ENCODE data around the gene MTARC2.
"Not testable (repeated sequence)": the region's sequence is repeated elsewhere in the genome, so short reads cannot be mapped to it uniquely, and the experiment has no call there.

The MTARC2 gene

GRCh38 chr1:220748089-220748934, at the start of gene MTARC2:
Gene MTARC2, plus strand, starts transcription at chr1:220748322. Its CDS starts 210 bp downstream, at chr1:220748532.
- DNase-seq = peak; percentile 68

GRCh38 chr1:220698607-220699016, 49.5 kb upstream of the MTARC2 start:
- DNase-seq = no peak

GRCh38 chr1:220699044-220699443, 49.1 kb upstream of the MTARC2 start:
- no peak for DNase-seq

- DNase-seq = no peak
These were observed 47.5 kb upstream of the MTARC2 start for GRCh38 chr1:220700556-220701179.

- DNase-seq = no peak
These were observed 46.1 kb upstream of the MTARC2 start for GRCh38 chr1:220701974-220702373.

DNA sequence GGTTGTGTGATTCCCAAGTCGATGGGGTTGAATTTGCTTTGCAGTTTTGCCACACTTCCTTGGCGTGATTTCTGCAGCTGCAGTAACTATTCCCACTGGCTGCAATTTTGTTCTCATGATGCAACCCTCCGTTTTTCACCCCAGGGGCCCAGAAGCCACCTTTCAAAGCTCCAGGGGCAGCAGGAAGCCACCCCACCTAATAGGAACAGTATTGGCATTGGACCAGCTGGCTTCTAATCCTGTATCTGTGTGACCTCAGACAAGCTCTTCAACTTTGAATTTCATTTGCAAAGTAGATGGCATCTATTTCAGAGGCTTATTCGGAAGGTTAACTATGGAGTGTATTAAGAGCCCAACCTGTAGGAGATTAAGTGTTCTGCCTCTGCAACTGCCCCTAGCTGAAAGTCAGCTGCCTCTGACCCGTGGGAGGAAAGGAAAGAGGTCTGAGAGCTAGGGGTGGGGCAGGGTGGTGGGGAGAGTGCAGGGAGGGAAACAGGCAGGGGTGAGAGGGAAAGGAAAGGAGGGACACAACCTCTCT, 45.3 kb upstream of the MTARC2 start:
- DNase-seq = peak; percentile 56

- no peak for DNase-seq
These were observed 44.8 kb upstream of the MTARC2 start for GRCh38 chr1:220703305-220703704.

DNA sequence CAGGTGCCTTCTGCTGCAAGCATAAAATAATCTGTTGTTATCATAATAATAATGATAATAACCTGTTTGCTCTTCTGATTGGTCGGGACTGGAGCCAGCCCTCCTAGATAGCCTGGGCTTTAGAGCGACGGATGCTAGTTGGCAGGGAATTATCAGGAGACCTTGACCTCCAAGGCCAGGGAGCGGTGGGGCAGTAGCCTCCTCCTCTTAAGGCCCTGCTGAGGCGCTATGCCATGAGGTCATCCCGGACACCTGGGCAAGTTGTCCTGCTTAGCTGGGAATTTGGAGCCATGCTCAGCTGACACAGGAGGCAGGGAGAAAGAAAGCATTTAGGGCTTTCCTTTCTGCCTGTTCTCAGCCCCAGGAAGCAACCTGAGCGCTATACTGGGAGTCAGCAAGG, 42.3 kb upstream of the MTARC2 start:
- DNase-seq = no peak

DNA sequence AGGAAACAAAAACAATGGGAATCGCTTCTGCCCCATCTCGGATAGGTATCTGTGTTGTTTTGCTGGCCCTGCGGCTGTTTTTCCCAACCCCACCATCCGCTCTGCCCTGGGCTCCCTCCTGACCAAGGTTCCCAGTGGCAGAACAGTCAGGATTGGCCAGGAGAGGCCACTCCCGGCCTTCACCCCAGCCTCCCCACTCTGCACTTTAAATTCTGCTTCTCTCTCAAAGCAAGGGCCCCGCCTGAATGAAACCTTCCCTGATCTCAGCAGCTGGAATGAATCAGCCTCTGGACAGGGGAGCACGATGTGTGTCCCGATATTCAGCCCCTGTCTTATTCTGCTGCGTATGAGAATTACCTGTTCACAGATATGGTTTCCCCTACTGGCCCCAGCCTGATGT, 41.6 kb upstream of the MTARC2 start:
- DNase-seq = no peak

GRCh38 chr1:220707160-220707559, 41.0 kb upstream of the MTARC2 start:
- no peak for DNase-seq

GRCh38 chr1:220708244-220708643, 39.9 kb upstream of the MTARC2 start:
- DNase-seq = no peak

- no peak for DNase-seq
These were observed 39.0 kb upstream of the MTARC2 start for GRCh38 chr1:220708936-220709801.

- DNase-seq = no peak
These were observed 37.8 kb upstream of the MTARC2 start for GRCh38 chr1:220710333-220710732.

- no peak for DNase-seq
These were observed 36.9 kb upstream of the MTARC2 start for GRCh38 chr1:220711056-220711809.

DNA sequence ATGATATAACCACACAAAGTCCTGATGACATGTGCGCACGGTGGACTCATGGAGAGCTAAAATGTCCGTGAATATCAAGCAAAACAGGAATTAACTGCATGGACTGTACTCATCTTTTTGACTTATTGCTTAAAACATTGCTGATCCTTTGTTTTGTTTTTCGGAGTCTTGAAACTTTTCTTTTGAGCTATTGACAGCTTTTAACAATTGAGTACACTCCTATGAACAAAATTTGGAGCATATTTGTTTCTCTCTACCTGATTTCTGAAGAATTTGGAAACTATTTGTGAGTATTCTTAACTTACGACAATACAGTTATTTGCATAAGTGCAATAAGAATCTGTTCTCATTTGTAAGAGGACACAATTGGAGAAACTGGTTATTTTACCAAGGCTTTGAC, 32.1 kb upstream of the MTARC2 start:
- not testable (repeated sequence) for DNase-seq

DNA sequence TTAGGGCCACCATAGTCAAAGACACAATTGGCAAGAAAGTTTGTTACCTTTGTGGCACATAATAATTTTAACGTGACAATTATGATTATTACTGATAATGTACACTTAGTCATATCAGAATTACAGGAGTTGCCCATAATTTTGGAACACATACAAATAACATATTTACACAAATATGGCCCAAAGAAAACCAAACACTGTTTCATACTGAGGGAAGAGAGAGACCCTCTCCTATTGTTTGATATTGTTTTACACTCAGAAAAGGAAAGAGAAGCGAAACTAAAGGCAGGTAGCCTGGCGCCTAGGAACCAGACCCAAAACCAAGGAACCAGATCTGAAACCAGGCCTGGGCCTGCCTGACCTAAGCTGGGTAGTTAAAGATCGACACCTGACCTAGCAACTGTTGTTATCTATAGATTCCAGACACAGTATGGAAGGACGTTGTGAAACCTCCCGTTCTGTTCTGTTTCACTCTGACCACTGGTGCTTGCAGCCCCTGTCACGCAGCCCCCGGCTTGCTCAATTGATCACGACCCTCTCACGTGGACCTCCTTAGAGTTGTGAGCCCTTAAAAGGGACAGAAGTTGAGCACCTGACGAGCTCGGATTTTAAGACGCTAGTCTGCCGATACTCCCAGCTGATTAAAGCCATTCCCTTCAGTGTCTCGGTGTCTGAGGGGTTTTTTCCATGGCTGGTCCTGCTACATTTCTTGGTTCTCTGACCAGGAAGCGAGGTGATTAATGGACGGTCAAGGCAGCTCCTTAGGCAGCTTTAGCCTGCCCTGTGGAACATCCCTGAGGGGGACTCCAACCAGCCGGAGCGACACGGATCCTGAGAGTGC, 30.1 kb upstream of the MTARC2 start:
- DNase-seq = no peak

GRCh38 chr1:220721266-220721665, 26.9 kb upstream of the MTARC2 start:
- peak; percentile 40 for DNase-seq

DNA sequence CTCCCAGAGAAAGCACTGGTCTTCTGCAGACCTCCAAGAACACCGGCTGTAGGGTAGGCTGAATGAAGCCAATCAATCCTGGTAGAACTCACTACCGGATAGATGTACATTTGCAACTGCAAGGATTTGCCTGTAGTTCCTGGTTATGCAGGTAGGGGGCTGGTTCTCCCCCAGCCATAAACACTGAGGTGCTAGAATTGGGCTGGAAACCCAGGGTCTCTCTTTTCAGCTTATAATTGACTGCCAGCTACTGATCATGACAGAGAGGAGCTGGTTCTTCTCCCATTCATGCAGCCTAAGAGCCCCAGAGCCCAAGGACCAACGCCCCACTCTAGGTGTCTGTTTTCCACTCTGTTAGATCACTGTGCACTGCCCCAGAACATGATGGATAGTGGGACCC, 21.5 kb upstream of the MTARC2 start:
- DNase-seq = no peak

- DNase-seq = no peak
These were observed 20.6 kb upstream of the MTARC2 start for GRCh38 chr1:220727519-220727918.

GRCh38 chr1:220730486-220730885, 17.6 kb upstream of the MTARC2 start:
- DNase-seq = no peak

- no peak for DNase-seq
These were observed 16.0 kb upstream of the MTARC2 start for GRCh38 chr1:220732137-220732536.

Data from NCI-H1105 treated with DMSO at 0.1 percent for 48 hours (cell line).